SK-N-MC (cell line): ENCODE measurements around the gene LNX2.

Experiments used
- DNase-seq: peaks from one replicate; pipeline ENCODE4 v3.0.0-alpha.2; 2011; ENCODE audit warnings: low read depth, low spot score
- H3K27ac ChIP-seq: fragments of 200-600 bp; sonication (generic); 2 replicates; pipeline ENCODE4 v1.5.1; 2016; ENCODE audit warnings: mixed run types
- H3K36me3 ChIP-seq: fragments of 200-600 bp; sonication (generic); 2 replicates; pipeline ENCODE4 v1.6.1; 2017; ENCODE audit warnings: antibody characterized with exemption, low read length, mixed read lengths; ENCODE audit not compliant: insufficient read depth
- H3K4me3 ChIP-seq: fragments of 200-600 bp; sonication (generic); 2 replicates; pipeline ENCODE4 v1.5.1; 2016
- H3K9ac ChIP-seq: fragments of 200-600 bp; sonication (generic); 2 replicates; pipeline ENCODE4 v1.8.0; 2017; ENCODE audit warnings: mixed run types, mixed read lengths; ENCODE audit not compliant: insufficient read length
- H3K9me3 ChIP-seq: fragments of 200-600 bp; sonication (generic); 2 replicates; pipeline ENCODE4 v1.6.1; 2017; ENCODE audit warnings: low read depth, mild to moderate bottlenecking, antibody characterized with exemption, low read length, moderate library complexity, mixed read lengths
- EZH2 ChIP-seq: fragments of 200-600 bp; sonication (generic); IDR thresholded peaks from one replicate; pipeline ENCODE4 v1.6.1; 2017; ENCODE audit warnings: antibody characterized with exemption
- FOXP2 ChIP-seq: optimal IDR thresholded peaks from 2 replicates; pipeline ENCODE3; 2011; ENCODE audit warnings: mild to moderate bottlenecking, moderate library complexity; ENCODE audit not compliant: insufficient read depth; ENCODE audit errors: extremely low read length, control extremely low read depth
- POLR2AphosphoS5 ChIP-seq: IDR thresholded peaks from 2 replicates; pipeline ENCODE4 v1.6.1; 2012; ENCODE audit warnings: mild to moderate bottlenecking, low read depth, low read length, borderline replicate concordance

The LNX2 gene

DNA sequence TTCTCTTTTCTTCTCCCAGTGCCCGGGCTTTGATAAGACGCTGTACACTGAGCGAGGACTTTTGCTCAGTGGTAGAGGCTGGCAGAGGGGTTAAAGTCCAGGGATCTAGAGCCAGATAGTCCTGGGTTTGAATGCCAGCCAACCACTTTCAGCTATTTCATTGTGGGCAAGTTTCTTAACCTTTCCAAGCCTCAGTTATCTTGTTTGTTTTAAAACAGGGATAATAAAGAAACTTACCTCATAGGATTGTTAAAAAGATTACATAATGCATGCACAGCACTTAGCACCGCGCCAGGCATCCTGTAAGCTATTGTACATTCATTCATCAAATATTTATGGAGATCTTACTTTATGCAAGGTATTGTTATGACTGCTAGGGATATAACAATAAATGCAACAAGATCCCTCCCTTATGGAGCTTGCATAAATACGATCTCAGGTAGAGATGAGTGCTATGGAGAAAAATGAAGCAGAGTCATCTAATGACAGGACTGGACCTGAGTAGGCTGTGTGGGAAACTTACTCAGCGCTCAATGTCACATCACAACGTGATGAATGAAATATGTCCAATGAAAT lies 70.8 kb downstream of the LNX2 start:
- H3K27ac ChIP-seq: no peak overlapping the region
- TF ChIP-seq EZH2 (no peak), FOXP2 (no peak), POLR2AphosphoS5 (no peak)

DNA sequence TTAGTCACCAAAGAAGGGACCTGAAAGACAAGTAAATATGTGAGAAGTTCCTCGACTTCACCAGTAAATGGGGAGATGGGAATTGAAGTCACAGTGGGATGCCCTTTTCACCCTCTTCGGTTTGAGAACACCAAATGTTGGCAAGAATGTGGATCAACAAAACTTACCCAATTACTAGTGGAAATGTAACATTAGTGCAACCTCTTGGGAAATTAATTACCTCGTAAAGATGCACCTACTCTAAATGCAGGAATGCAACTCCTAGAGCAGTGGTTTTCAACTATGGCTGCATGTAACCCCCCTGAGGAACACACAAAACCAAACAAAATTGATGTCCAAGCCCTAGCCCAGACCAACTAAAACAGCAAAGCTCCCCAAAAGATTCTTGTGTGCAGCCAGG lies 78.1 kb downstream of the LNX2 start:
- no peak overlapping the region for H3K4me3 ChIP-seq
- DNase-seq: no peak
- H3K27ac ChIP-seq: no peak overlapping the region
- no peaks in the 10 kb centered on the region for H3K9me3 ChIP-seq
- no peaks in the 10 kb centered on the region for H3K36me3 ChIP-seq
- no peak for TF ChIP-seq EZH2
- no peak for TF ChIP-seq POLR2AphosphoS5
- H3K9ac ChIP-seq: no peak overlapping the region

More for the DNA sequence above, 70.8 kb downstream of the LNX2 start:
- Histone ChIP-seq H3K9ac (no peak overlapping the region), H3K36me3 (peaks cover 8% of the 10 kb centered on the region; the same call in 1 of the 2 replicates), H3K4me3 (no peak overlapping the region), H3K9me3 (no peaks in the 10 kb centered on the region)
- no peak for DNase-seq

DNA sequence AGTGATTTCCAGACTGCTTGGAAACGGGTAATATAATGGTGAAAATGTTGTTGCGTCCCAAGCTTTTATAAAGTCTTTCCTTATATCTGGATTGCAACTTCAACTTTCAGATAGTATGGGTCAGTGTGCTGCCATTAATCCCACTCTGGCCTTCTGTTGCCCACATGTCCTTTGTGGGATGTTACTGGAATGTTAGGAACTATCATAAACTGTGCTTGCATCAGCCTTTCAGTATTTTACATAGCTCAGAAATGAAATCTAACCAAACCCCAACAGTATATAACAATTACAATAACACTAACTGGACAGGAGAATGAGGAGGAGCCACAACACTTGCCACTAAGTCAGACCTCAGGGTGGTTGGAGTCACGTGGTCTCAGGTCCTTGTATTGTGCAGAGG lies 78.9 kb downstream of the LNX2 start:
- Histone ChIP-seq H3K9ac (no peak overlapping the region), H3K9me3 (no peaks in the 10 kb centered on the region), H3K36me3 (no peaks in the 10 kb centered on the region), H3K4me3 (no peak overlapping the region), H3K27ac (no peak overlapping the region)
- DNase-seq: no peak
- no peak for TF ChIP-seq FOXP2
- no peak for TF ChIP-seq POLR2AphosphoS5
- TF ChIP-seq EZH2: no peak

DNA sequence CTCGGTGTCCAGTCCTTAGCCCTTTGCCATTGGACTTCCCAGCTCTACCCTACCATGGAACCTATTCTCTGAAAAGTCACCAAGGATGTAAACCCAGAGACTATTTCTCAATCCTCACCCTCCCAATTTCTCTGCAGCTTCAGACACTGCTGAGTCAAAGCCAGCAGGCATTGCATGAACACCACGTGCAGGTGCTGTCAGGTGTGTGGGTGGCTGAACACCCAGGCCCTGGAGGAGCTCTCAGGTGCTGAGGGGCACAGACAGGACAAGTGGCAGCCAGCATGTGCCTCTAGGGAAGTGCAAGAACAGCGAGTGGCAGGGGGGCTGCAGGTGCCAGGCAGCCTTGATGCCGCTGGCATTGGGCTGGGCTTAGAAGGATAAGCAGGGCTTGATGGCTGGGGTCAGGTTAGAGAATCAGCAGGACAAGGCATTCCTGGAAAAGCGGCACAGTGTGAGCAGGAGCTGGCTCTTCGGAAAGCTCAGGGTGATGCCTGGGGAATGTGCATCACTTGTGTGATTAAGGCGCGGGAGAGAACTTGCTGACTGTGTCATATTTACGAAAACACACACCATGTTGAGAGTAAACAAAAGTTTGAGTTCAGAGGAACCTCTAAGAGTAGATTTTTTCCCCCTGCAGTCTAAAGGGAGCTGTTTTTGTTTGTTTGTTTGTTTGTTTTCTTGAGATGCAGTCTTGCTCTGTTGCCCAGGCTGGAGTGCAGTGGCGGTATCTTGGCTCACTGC lies 83.8 kb downstream of the LNX2 start:
- Histone ChIP-seq H3K9me3 (no peaks in the 10 kb centered on the region), H3K9ac (no peak overlapping the region), H3K27ac (no peak overlapping the region), H3K36me3 (no peaks in the 10 kb centered on the region), H3K4me3 (no peak overlapping the region)
- no peak for DNase-seq
- no peak for TF ChIP-seq FOXP2
- no peak for TF ChIP-seq EZH2
- no peak for TF ChIP-seq POLR2AphosphoS5

DNA sequence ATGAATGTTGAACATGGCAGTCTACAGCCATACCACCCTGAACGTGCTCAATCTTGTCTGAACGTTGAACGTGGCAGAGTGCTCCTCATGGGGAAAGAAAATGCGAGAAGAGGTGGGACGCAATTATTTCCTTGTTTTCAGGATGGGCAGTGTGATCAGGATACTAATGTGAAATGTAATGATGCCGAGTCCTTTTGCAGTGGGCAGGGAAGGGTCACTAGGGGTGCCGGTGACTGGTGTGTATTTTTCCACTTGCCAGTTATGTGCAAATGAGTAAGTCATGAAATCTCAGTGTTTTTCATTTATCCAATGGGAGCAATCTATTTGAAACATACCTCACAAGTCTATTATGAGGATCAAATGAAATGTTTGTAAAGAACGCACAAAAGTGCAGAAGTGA lies 84.8 kb downstream of the LNX2 start:
- Histone ChIP-seq H3K27ac (no peak overlapping the region), H3K9me3 (no peaks in the 10 kb centered on the region), H3K36me3 (no peaks in the 10 kb centered on the region), H3K4me3 (no peak overlapping the region), H3K9ac (no peak overlapping the region)
- TF ChIP-seq EZH2 (no peak), FOXP2 (no peak), POLR2AphosphoS5 (no peak)
- DNase-seq: no peak

DNA sequence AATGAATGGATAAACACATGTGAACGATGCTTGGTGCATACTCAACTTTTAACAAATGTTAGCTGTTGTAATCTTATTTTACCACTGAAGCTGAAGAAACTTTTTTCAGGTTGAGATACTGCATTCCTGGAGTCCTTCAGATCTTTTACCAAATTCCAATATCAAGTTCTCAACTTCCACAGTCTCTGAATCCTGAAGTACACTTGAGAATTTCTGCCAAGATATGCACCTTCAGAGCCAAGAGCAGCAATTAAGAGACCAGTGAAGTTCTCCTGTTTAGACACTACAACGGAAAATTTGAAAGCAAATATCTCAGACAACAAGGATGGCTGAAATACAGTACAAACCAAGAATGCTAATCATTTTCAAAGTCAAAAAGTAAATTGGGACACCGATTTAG lies 85.3 kb downstream of the LNX2 start:
- Histone ChIP-seq H3K9me3 (no peaks in the 10 kb centered on the region), H3K36me3 (no peaks in the 10 kb centered on the region), H3K4me3 (no peak overlapping the region), H3K27ac (no peak overlapping the region), H3K9ac (no peak overlapping the region)
- no peak for DNase-seq
- no peak for TF ChIP-seq POLR2AphosphoS5
- no peak for TF ChIP-seq FOXP2
- TF ChIP-seq EZH2: no peak

DNA sequence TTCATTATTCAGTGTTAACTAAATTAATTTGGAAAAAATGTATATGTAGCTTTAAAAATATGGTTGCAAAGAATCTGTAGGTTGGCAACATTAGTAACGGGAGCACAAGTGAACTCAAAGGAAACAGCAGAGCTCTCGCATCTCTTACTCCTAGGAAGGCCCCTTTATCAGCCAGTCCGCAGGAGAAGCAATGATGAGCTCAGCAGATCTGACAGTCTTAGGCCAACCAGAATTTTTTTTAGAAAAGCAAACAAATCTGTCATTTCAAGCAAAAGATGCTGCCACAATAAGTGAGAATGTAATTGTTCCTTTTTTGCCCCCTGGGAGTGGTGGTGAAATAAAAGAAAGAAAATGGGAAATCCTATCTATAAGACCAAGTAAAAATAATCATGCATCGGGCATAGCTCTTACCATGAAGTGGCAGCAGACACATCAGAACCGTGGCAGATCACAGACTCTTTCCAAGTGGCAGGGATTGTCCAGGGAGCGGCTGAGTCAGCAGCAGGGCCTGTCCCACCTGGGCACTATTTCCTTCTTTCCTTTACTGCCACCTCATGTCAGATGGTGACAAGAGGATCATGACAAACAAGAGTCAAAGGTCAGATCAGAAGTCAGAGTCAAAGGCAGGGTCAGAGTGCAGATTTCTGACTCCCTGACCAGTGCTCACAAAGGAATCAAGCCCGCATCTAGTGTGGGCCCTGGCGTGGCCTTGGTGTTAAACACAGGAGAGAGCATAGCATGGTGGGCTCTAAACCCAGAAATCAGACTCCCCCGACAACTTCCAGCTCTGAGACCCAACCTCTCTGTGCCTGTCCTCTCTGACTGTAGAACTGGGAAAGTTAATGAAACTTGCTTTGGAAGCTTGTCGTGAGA lies 86.0 kb downstream of the LNX2 start:
- no peak overlapping the region for H3K27ac ChIP-seq
- no peak for DNase-seq

DNA sequence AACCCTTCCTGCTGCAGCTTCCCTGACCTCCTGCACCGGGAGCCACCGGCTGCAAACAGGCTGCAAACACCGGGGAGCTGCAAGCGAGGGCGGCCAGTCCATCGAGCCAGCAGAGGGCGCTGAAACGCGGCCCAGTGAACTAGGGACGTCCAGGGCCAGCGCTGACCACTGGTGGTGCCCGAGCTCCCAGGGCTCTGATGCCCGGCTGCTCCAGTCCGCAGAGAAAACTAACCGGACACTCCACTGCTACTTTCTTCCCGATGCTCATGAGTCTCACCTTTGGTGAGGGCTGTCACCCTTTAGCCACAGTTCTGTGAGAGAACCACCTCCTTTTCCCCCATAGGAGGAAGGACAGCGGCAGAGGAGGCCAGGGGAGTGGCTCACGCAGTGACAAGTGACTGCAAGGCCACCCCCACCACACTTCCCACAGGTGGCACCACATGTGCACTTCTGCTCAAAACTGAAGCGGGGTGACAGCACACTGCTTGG lies 87.1 kb downstream of the LNX2 start:
- Histone ChIP-seq H3K9me3 (no peaks in the 10 kb centered on the region), H3K4me3 (no peak overlapping the region), H3K9ac (no peak overlapping the region), H3K36me3 (no peaks in the 10 kb centered on the region), H3K27ac (no peak overlapping the region)
- no peak for DNase-seq
- no peak for TF ChIP-seq EZH2
- no peak for TF ChIP-seq POLR2AphosphoS5
- no peak for TF ChIP-seq FOXP2

More for the DNA sequence above, 86.0 kb downstream of the LNX2 start:
- Histone ChIP-seq H3K9me3 (no peaks in the 10 kb centered on the region), H3K36me3 (no peaks in the 10 kb centered on the region), H3K4me3 (no peak overlapping the region), H3K9ac (no peak overlapping the region)
- TF ChIP-seq FOXP2 (no peak), EZH2 (no peak), POLR2AphosphoS5 (no peak)
